NOMO-1 treated with DMSO at 0.1 percent for 48 hours (cell line): ENCODE results near the gene CSAD.
"Not testable (repeated sequence)": the region's sequence is repeated elsewhere in the genome, so short reads cannot be mapped to it uniquely, and the experiment has no call there.

Experiments used
- DNase-seq: peaks from one replicate; lab custom pipeline; 2025; ENCODE audit not compliant: unreplicated experiment; lab: John Stamatoyannopoulos, UW

Gene CSAD

DNA sequence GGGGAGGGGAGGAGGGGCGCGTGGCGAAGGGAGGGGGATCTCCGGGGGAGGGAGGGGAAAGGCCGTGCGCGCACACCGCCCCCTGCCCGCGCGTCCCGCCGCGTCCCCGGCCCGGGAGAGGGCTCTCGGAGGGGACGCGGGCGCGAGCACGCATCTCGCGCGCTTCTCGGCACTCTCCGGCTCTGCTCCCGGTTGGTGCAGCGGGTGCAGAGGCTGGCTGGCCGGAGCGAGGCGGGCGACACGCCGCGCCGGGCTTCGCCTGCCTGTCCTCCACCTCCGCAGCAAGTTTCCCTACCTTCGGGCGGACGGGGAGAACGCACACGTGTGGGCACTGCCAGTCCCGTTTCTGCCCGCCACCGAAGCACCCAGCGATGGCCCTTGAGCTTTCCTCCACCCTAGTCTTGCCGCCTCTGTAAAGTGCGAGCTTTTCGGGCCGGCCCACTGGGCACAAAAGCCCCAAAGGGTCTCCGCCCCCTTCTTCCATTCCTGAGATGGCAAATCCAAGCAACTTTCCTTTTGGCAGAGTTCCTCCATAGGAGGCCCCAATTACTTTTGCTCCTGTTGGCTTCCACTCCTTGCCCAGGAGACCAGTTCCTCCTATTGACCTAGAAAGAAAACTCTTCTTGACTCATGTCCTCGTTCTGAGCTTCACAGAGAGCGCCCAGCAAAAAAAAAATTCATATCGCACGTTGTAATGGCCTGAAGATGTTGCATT, 363 bp upstream of the CSAD start:
- DNase-seq = peak; percentile 48

DNA sequence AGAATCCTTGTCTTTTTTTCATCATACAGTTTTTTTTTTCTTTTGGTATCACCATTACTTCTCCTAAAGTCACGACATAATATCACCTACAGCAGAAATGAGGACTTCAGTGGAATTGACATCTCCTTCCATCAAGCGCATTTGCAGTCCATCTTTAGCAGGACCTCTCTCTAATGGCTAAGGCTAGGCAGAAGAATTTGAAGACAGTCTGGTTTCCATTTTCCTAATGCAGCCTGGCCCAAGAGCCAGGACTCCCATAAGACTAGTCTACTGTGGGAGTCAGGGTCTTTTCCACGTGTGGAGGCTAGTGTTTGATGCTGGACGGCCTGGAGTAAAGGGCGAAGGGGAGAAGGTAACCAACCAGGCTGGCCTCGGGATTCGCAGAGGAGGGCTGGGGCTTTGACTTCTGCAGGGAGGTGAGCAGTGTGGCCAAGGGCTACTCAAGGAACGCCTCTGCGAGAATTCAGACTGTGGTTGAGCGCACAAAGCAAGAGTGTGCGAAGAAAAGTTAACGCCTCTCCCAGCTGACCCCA, 972 bp downstream of the CSAD start:
- peak; percentile 7 for DNase-seq

DNA sequence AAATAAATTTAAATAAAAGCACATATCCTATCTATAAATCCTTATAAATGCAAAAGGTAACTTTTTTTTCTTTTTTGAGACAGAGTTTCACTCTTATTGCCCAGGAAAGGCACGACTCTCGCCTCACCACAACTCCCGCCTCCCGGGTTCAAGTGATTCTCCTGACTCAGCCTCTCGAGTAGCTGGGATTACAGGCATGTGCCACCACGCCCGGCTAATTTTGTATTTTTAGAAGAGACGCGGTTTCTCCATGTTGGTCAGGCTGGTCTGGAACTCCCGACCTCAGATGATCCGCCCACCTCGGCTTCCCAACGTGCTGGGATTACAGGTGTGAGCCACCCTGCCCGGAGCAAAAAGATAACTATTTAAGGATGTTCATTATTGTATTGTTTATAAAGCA, 1.9 kb downstream of the CSAD start:
- not testable (repeated sequence) for DNase-seq

DNA sequence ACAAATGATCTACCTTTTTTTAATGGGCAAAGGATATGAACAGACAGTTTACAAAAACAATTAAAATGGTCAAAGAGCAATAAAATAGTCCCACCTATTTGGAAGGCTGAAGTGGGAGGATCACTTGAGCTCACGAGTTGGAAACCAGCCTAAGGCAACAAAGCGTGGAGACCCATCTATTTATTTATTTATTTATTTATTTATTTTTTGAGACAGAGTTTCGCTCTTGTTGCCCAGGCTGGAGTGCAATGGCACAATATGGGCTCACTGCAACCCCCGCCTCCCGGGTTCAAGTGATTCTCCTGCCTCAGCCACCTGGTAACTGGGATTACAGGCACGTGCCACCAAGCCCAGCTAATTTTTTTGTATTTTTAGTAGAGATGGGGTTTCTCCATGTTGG, 3.3 kb downstream of the CSAD start:
- not testable (repeated sequence) for DNase-seq

DNA sequence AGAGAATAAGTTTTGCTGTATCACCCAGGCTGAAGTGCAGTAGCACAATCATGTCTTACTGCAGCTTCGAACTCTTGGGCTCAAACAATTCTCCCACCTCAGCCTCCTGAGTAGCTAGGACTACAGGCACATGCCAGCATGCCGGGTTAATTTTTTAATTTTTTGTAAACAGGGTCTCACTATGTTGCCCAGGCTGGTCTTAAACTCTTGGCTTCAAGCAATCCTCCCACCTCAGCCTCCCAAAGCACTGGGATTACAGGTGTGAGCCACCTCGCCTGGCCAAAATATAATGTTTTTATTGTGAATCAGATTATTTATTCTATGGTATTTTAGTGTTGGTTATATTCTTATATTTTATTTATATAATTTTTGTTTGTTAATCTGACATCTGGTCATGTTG, 4.0 kb downstream of the CSAD start:
- DNase-seq = no peak

DNA sequence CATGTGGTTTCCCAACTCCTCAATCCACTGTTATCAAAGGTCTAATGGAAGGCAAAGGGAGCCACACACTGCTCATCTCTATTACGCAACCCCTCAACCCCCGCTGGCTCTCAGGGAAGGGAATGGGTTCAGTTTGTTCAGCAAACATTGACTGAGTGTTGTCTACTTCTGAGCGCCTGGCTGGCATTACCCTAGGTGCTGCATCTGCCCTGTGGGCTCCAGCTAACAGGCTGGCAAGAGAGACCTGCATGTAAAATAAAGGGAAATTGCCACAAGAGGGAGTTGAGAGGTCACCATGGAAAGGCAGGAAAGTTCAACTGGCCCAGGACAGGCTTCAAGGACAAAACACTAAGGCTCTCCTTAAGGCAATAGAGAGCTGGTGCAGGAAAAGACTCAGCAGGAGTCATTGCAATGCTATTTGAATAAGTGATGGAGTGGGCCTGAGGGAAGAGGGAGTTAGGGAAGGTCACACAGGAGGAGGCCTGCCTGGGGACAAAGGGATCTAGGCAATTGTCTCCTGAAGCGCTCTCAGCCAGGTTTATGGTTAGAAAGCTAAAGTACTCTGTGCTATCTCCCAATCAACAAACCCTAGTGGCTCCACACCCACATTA, 5.7 kb downstream of the CSAD start:
- peak; percentile 28 for DNase-seq

DNA sequence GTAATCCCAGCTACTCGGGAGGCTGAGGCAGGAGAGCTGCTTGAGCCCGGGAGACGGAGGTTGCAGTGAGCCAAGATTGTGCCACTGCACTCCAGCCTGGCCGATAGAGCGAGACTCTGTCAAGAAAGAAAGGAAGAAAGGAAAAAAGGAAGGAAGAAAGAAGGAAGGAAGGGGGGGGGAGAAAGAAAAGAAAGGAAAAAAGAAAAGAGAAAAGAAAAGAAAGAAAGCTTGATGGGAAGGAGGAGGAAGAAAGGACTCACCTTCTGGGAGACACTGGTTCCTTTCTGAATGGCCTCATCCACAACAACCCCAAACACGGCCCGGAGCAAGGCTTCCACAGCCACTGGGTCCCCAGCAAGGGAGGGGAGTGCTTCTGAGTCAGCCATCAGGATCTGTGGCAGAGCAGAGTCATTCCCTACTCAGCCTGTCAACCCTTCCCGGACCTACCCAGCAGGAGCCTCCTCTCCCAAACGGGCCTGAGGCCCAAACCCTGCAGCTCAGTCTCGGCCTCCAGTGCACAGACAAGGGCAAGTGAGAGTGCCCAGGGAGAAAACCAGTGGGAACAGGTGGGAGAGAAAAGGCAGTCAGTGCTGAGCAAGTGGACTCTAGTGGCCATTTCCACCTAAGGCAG, 7.5 kb downstream of the CSAD start:
- DNase-seq = no peak

DNA sequence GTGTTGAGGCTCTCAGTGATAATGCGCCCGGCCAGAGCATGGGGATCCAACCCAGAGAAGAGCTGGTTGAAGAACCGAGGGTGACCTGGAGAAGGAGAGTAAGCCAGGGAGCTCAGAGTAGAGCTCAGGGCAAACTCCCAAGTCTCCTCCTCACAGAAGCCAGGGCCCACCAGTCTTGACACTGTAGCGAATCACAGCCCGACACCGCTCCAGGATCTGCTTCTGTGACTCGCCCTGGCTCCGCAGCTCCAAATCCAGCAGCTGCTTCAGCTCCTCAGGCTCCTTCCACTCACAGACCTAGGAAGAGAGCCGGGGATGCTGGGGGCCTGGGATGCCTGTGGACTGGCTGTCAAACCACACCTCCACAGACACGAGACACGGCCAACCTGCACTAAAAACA, 8.4 kb downstream of the CSAD start:
- no peak for DNase-seq

DNA sequence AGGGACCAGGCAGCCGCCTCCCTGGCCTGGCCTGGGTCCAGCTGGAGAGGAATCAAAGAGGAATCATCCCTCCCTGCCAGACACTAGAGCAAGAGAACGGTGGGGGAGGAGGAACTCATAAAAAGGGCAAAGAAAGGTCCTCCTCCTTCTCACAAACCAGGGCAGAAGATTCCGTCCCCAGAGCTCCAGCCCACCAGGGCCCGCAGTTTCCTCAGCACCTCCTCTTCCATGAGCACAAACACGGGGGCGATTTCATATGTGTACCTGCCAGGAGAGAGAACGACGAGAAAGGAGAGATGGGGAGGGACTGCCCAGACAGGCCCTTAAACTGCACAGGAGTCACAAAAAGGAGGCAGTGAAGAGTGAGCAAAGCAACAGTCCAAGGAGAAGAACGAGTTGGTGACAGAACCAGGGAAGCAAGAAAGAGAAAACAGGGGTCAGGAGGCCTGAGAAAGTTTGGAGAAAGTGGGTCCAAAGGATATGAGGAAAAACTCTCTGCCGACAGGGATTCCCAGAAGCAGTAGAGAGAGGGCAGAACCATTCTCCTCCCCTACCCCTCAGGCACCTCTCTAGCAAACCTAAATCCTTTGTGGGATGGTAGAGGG, 8.9 kb downstream of the CSAD start:
- DNase-seq = no peak

DNA sequence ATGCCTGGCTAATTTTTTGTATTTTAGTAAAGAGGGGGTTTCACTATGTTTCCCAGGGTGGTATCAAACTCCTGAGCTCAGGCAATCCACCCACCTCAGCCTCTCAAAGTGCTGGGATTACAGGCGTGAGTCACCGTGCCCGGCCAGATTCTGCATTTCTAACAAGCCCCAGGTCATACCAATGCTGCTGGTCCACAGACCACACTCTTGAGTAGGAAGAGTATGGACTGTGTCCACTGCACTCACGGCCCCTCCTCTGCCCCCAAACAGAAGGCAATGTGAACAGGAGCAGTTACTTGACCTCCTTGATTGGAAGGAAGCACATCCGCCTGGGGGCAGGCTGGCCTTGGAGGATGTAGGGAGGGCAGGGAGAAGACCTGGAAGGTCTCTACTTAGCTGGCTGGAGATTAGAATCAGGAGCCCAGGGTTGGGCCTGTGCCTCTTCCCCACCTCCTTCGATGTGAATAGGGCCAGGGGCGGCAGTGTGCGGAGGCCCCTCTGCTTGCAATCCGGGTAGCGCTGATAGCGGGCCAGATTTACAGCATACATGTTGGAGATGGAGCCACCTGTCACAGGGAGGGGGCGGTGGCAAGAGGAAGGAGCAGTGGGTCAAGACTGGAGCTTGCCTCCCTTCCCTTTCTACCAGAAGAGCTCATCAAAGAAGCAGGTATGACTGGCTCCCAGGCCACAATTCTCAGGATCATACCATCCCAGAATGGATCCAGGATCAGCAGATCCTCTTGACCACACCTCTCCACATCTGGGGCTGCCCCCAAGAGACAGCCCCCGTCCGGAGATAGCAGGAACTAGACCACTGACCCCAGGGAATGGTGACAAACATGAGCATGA, 9.6 kb downstream of the CSAD start:
- no peak for DNase-seq

DNA sequence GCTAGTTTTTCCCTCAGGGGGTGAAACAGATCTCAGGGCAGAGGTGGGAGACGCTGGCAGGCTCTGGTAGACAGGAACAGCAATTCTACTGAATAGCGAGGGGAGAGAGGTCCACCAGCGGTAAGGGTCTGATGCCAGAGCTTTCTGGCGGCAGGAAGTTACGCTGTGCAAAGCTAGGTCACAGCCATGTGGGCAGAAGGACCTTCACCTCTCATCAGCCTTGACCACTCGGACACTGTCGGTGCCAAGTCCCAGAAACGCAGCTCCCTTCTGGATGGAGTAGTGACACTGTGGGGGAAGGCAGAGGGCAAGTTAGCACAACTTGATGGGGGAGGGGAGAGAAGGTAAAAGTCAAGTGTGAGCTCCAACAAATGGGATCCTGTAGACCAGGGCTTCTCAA, 10.5 kb downstream of the CSAD start:
- DNase-seq = no peak

DNA sequence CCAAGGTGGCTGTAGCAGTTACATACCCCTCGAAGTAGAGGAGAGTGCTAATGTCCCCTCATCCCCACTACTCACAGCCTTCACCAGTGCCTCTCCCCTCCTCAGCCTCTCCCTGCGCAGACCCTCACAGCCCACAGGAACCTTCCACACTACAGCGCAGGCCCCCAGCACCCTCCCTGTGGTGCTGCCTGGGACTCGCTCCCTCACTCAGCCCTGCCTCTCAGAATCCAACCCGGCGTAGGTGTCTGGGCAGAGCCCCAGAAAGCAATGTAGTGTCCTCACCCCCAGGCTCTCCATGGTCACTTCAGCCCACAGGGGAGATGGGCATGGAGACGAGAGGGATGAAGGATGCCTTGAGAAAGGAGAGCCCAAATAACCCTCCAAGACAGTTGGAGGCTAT, 11.1 kb downstream of the CSAD start:
- DNase-seq = no peak

DNA sequence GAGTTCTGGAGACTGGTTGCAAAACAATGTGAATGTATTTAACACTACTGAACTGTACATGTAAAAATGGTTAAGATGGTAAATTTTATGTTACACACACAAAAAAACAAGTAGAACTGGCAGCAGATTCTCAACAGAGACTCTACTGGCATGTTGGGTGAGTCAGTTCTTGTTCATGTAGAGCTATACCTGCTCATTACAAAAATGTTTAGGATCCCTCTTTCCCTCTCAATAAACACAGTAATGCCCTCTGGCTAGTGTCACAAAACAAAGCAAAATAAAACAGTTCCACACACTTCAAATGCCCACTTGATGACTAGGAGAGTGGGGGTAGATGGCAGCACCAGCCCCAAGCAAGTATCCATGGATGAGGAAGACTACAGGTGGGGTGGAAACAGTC, 13.9 kb downstream of the CSAD start:
- no peak for DNase-seq

DNA sequence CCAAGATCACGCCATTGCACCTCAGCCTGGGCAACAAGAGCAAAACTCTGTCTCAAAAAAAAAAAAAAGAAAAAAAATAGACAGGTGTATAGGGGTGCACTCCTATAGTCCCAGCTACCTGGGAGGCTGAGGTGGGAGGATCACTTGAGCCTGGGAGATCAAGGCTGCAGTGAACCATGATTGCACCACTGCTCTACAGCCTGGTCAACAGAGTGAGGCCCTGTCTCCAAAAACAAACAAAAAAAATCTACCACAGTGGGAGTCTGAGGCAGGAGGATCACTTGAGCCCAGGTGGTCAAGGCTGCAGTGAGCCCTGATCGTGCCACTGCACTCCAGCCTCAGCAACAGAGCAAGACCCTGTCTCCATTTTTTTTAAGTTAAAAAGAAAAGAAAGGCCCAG, 17.7 kb downstream of the CSAD start:
- not testable (repeated sequence) for DNase-seq

DNA sequence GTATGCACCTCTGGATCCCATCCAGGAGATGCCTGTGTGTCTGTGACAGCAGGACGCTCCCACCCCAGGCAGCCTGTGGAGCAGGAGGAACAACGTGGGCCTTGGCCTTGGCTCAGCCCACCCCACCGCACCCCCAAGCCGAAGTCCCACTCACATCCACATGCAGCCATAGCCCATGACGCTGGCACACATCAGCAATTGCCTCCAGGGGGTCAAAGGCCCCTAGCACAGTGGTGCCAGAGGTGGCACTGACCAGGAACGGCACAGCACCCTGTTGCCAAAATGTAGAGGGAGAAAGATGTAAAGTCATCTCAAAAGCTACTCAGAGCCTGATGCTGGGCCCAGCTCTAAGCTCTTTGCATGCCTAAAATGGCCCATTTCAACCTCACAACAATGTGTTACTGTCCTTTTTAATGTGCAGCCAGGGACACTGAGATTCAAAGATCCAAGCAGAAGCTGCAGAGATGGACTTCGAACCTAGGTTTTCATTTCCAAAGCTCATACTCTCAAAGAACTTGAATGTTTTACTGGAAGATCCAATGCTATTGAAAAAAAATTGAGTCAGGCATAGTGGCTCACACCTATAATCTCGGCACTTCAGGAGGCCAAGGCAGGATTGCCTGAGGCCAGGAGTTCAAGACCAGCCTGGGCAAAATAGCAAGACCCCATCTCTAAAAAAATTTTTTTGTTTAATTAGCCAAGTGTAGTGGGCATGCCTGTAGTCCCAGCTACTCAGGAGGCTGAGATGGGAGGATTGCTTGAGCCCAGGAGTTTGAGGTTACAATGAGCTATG, 19.4 kb downstream of the CSAD start:
- DNase-seq = no peak

DNA sequence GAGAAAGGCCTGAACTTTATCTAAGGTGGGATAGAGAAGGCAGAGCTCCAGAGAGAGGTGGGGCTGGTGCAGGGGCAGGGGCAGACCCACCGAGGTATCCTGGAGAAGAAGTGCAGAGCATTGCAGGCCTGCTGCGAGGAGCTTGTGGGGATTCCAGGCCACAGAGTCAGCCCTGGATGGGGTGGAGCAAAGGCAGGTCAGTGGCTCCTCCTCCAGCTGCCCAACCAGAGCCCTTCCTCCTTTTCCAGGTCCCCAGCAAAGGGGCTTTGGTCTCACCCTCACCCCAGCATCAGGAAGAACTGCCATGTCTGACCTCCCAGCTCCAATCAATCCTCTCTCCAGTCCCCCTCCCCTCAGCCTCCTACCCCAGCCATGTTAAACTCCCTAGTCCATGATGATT, 20.1 kb downstream of the CSAD start:
- DNase-seq = no peak

DNA sequence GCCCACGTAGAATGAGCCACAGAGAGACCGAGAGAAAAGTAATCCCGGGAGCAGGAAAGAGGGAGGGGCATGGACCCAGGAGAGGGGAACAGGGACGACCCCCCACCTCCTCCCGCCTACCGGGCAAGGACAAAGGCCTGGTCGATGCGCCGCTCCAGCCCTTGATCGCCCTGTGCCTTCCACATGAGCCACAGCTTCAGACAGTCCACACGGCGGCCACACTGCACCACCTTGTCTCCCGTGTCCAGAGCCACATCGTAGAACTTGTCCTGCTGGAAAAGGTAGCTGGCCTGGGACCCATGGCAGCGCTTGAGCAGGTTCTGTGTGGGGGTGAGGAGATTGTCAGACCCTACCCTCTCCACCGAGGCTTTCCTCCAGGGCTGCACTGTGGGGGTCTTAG, 20.7 kb downstream of the CSAD start:
- no peak for DNase-seq

DNA sequence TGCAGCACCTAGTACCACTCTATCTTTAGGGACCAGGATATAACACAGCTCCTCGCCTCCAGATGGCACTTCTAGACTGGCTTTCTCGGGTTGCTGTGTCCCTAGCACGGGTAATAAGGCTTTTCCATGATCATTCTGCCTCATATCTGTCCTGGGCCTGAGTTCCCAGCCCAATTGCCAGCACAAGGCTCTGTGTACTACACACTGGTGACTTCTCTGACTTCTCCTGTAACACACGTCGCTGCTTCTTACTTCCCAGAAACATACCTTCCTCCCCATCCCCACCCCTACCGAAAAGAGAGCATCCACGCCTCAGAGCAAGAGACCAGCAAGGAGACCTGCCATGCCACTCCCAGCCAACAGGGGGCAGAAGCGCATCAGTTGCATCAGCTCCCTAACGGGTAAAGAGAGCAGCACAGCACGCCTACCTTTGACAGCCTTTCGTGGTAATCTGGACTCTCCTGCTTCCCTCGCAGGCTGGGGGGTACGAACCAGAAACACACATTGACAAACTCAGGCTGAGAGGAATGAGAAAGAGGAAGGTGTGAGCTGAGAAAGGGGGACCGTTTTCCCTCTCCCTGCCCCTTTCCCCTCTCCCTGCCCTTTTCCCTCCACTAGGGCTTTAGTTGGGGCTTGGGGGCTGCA, 21.4 kb downstream of the CSAD start:
- peak; percentile 53 for DNase-seq

DNA sequence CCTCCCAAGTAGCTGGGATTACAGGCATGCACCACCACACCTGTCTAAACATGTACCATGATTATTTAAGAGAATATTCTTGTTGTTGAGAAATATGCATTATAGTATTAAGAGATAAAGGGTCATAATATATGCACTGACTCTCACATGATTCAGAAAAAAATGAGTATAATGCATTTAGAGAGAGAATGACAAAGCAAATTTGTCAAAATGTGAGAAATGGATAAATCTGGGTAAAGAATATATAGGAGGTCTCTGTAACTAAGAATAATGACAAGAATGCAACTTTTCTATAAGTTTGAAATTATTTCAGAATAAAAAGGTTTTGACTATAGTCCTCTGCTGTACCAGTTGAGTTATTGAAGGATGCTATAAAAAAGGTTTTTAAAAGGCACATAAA, 28.3 kb downstream of the CSAD start:
- no peak for DNase-seq

DNA sequence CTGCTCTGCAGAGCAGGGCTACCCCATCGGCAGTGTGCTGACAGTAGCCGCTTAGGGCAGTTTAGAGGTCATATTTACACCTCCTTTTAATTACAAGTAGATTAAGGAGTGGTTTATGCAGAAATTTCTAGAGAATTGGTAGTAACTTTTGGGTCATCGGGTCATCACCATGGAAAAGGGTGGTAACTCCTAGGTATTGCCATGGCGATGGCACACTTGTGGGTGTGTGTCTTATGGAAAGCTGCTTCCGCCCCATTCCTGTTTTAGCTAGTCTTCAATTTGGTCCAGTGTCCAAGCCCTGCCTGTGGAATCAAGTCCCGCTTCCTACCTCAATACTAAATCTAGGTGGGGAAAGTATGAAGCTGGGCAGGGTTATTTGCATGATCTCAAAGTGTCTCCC, 29.7 kb downstream of the CSAD start:
- no peak for DNase-seq
